GM23248 (cell line): ENCODE results near the gene JARID2. TPM values are rescaled to one million over a fixed set of nuclear protein-coding genes. Genes with fewer than 3 reads are reported as not detected.

Experiments
- DNase-seq: peaks from one replicate; pipeline ENCODE4 v3.0.0-alpha.2; 2015
- H2AFZ ChIP-seq: fragments of 200-600 bp; sonication (generic); 2 replicates; pipeline ENCODE4 v1.6.1; 2016; ENCODE audit warnings: antibody characterized with exemption
- H3F3A ChIP-seq: fragments of 200-600 bp; sonication (generic); 2 replicates; pipeline ENCODE4 v1.6.1; 2016; ENCODE audit warnings: mild to moderate bottlenecking, antibody characterized with exemption, mixed run types; ENCODE audit not compliant: insufficient read depth
- H3K27ac ChIP-seq: fragments of 200-600 bp; sonication (generic); 2 replicates; pipeline ENCODE4 v1.5.1; 2016; ENCODE audit warnings: mild to moderate bottlenecking
- H3K27me3 ChIP-seq: fragments of 200-600 bp; sonication (generic); replicated peaks from 2 replicates; pipeline ENCODE4 v1.6.1; 2016; ENCODE audit warnings: mild to moderate bottlenecking; ENCODE audit not compliant: insufficient read depth
- H3K36me3 ChIP-seq: fragments of 200-600 bp; sonication (generic); 2 replicates; pipeline ENCODE4 v1.6.1; 2016; ENCODE audit warnings: low read depth, mild to moderate bottlenecking
- H3K4me1 ChIP-seq: fragments of 200-600 bp; sonication (generic); 2 replicates; pipeline ENCODE4 v1.6.1; 2016; ENCODE audit warnings: mild to moderate bottlenecking; ENCODE audit not compliant: insufficient read depth
- H3K4me2 ChIP-seq: fragments of 200-600 bp; sonication (generic); one replicate; pipeline ENCODE4 v1.6.1; 2016; ENCODE audit warnings: mild to moderate bottlenecking; ENCODE audit not compliant: unreplicated experiment
- H3K4me3 ChIP-seq: fragments of 200-600 bp; sonication (generic); 2 replicates; pipeline ENCODE4 v1.5.1; 2016; ENCODE audit warnings: mild to moderate bottlenecking
- H3K79me2 ChIP-seq: fragments of 200-600 bp; sonication (generic); 2 replicates; pipeline ENCODE4 v1.6.1; 2016; ENCODE audit warnings: mild to moderate bottlenecking; ENCODE audit not compliant: insufficient read depth
- H3K9ac ChIP-seq: fragments of 200-600 bp; sonication (generic); 2 replicates; pipeline ENCODE4 v1.6.1; 2016; ENCODE audit warnings: mild to moderate bottlenecking
- H3K9me2 ChIP-seq: fragments of 200-600 bp; sonication (generic); 2 replicates; pipeline ENCODE4 v1.6.1; 2016; ENCODE audit warnings: mixed run types, mild to moderate bottlenecking, moderate library complexity; ENCODE audit not compliant: insufficient read depth
- H3K9me3 ChIP-seq: fragments of 200-600 bp; sonication (generic); one replicate; pipeline ENCODE4 v1.6.1; 2017; ENCODE audit warnings: low read depth
- H4K20me1 ChIP-seq: fragments of 200-600 bp; sonication (generic); 2 replicates; pipeline ENCODE4 v1.6.0; 2016; ENCODE audit not compliant: insufficient read depth
- EZH2 ChIP-seq: fragments of 200-600 bp; sonication (generic); IDR thresholded peaks from 2 replicates; pipeline ENCODE4 v1.6.1; 2018; ENCODE audit warnings: antibody characterized with exemption, mild to moderate bottlenecking; ENCODE audit not compliant: insufficient read depth, poor library complexity, severe bottlenecking
- EZH2phosphoT487 ChIP-seq: fragments of 200-600 bp; sonication (generic); IDR thresholded peaks from 2 replicates; pipeline ENCODE4 v1.6.1; 2018; ENCODE audit warnings: antibody characterized with exemption, moderate library complexity, mild to moderate bottlenecking, low read depth; ENCODE audit not compliant: insufficient read depth
- WGBS, 2 experiments: methylation state at CpG; one replicate each; pipeline ENCODE4 v1.1.6; 2015 to 2017; ENCODE audit warnings: low lambda C conversion rate in 2 of 2, low coverage in 1 of 2; ENCODE audit errors: missing lambda C conversion rate in 2 of 2; 5-methylcytosine and 5-hydroxymethylcytosine counted together
- in situ Hi-C: fragments of 300-500 bp; cut with MboI; formaldehyde crosslinking; loops from 2 replicates; pipeline ENCODE4 v1.15.0; 2020
- polyA plus RNA-seq: library from polyadenylated mRNA; unstranded; fragments of >200 nt; fragmentation: Nextera tagmentation; extraction: Ambion mirVana; gene quantifications from 2 replicates; pipeline ENCODE4 v1.2.1, GENCODE V29; 2016
- total RNA-seq: library from RNA; depleted of rRNA; stranded (reverse); fragments of >200 nt; shearing (Covaris generic); gene quantifications from 2 replicates; pipeline ENCODE4 v1.2.3, GENCODE V29; 2014

The JARID2 gene
- total and polyA plus RNA-seq, 2 experiments from 2014 or later, result 3.9 to 9.3 TPM

- no peaks in the 10 kb centered on the region for H3K36me3 ChIP-seq
- TF ChIP-seq EZH2, result no peak
- no peak for TF ChIP-seq EZH2phosphoT487
- H4K20me1 ChIP-seq, result peaks cover 21% of the 10 kb centered on the region; the same call in 1 of the 2 replicates
- H3K79me2 ChIP-seq, result peaks cover 100% of the 10 kb centered on the region
- no peak overlapping the region for H2AFZ ChIP-seq
- peaks cover 50% of the 10 kb centered on the region for H3K4me1 ChIP-seq
- H3K27me3 ChIP-seq, result no peaks in the 10 kb centered on the region
- H3K9me3 ChIP-seq, result no peaks in the 10 kb centered on the region
- H3K27ac ChIP-seq, result no peak overlapping the region
- H3K9ac ChIP-seq, result no peak overlapping the region
- H3F3A ChIP-seq, result peaks cover 25% of the 10 kb centered on the region
- in situ Hi-C loops, result no loop called here
- no peaks in the 10 kb centered on the region for H3K9me2 ChIP-seq
- H3K4me2 ChIP-seq, result no peak overlapping the region
- no peak overlapping the region for H3K4me3 ChIP-seq
- no peak for DNase-seq
- WGBS, 2 experiments, result 96 to 97% methylated on average over 8 of the region's 8 CpGs
Measured at GRCh38 chr6:15280961-15281360, 35.1 kb downstream of the JARID2 start.

- TF ChIP-seq EZH2, result no peak
- no peak for TF ChIP-seq EZH2phosphoT487
- Histone ChIP-seq H3K9ac (no peak overlapping the region), H3K4me2 (no peak overlapping the region), H3K27me3 (no peaks in the 10 kb centered on the region), H3K36me3 (no peaks in the 10 kb centered on the region), H3F3A (peaks cover 25% of the 10 kb centered on the region), H3K4me3 (no peak overlapping the region), H3K4me1 (peaks cover 45% of the 10 kb centered on the region), H3K9me2 (no peaks in the 10 kb centered on the region), H3K9me3 (no peaks in the 10 kb centered on the region), H3K27ac (no peak overlapping the region), H2AFZ (no peak overlapping the region), H4K20me1 (peaks cover 15% of the 10 kb centered on the region; the same call in 1 of the 2 replicates), H3K79me2 (peaks cover 100% of the 10 kb centered on the region)
- 80% methylated on average over 4 of the region's 4 CpGs for WGBS, 2 experiments
- DNase-seq, result no peak
- in situ Hi-C loops, result no loop called here
Measured at GRCh38 chr6:15282334-15282733, 36.5 kb downstream of the JARID2 start.

- Histone ChIP-seq H3K4me3 (peak overlapping the region; percentile 21; the same call in 1 of the 2 replicates), H3K27me3 (no peaks in the 10 kb centered on the region), H3K4me2 (peak overlapping the region; percentile 68), H3K36me3 (no peaks in the 10 kb centered on the region), H3K9ac (0 out of 2 replicates have a peak overlapping the region, but pooled peaks have one; percentile 17), H3K9me2 (no peaks in the 10 kb centered on the region), H3K4me1 (peaks cover 45% of the 10 kb centered on the region), H3F3A (peaks cover 25% of the 10 kb centered on the region), H3K79me2 (peaks cover 100% of the 10 kb centered on the region), H4K20me1 (peaks cover 15% of the 10 kb centered on the region; the same call in 1 of the 2 replicates), H2AFZ (no peak overlapping the region), H3K9me3 (no peaks in the 10 kb centered on the region), H3K27ac (peak overlapping the region; percentile 64)
- WGBS, 2 experiments, result 22 to 37% methylated on average over 3 of the region's 3 CpGs
- in situ Hi-C loops, result no loop called here
- peak; percentile 46 for DNase-seq
- no peak for TF ChIP-seq EZH2phosphoT487
- TF ChIP-seq EZH2, result no peak
Measured at GRCh38 chr6:15283986-15284361, 38.1 kb downstream of the JARID2 start.

- Histone ChIP-seq H3K9ac (no peak overlapping the region), H3K79me2 (peaks cover 100% of the 10 kb centered on the region), H2AFZ (no peak overlapping the region), H3K4me1 (peaks cover 51% of the 10 kb centered on the region), H3F3A (peaks cover 25% of the 10 kb centered on the region), H3K9me3 (no peaks in the 10 kb centered on the region), H3K27me3 (no peaks in the 10 kb centered on the region), H3K4me3 (no peak overlapping the region), H3K9me2 (no peaks in the 10 kb centered on the region), H3K27ac (peak overlapping the region; percentile 64; the same call in 1 of the 2 replicates), H3K4me2 (peak overlapping the region; percentile 68), H3K36me3 (no peaks in the 10 kb centered on the region), H4K20me1 (peaks cover 12% of the 10 kb centered on the region; the same call in 1 of the 2 replicates)
- no peak for TF ChIP-seq EZH2phosphoT487
- TF ChIP-seq EZH2, result no peak
- DNase-seq, result peak; percentile 38
- in situ Hi-C loops, result no loop called here
- WGBS, 2 experiments, result 83 to 100% methylated on average over 1 of the region's 1 CpG
Measured at GRCh38 chr6:15284743-15285142, 38.9 kb downstream of the JARID2 start.
